Body of pancreas (tissue), 4 donors: Measurements from ENCODE around the gene TLNRD1. TPM values are rescaled to one million over a fixed set of nuclear protein-coding genes. Genes with fewer than 3 reads are reported as not detected.
A peak's percentile ranks its signal among the peaks of the same experiment; 100 is the strongest.

Experiments
- ATAC-seq: fragments of 150-250 bp; one replicate; pipeline ENCODE4 v1.9.1; 2016
- DNase-seq, 4 donors: peaks; one replicate each; pipeline ENCODE4 v3.0.0-alpha.2; 2019
- H3K27ac ChIP-seq, 4 donors: fragments of 200-600 bp; sonication (generic); 1 replicate in 3 of 4; 2 replicates in 1 of 4; pipeline versions ENCODE4 v1.5.1 to v1.6.1; 2016 to 2019; ENCODE audit warnings: mild to moderate bottlenecking in 1 of 4, mixed read lengths in 1 of 4, moderate library complexity in 1 of 4
- H3K27me3 ChIP-seq, 2 donors: fragments of 200-600 bp; sonication (generic); one replicate each; pipeline ENCODE4 v1.6.0; 2016; ENCODE audit warnings: mild to moderate bottlenecking in 1 of 2
- H3K36me3 ChIP-seq, 2 donors: fragments of 200-600 bp; sonication (generic); replicated peaks in 1 of 2; 2 replicates each; pipeline ENCODE4 v1.5.1; 2016; ENCODE audit warnings: low read depth in 2 of 2; ENCODE audit not compliant: insufficient read depth in 1 of 2
- H3K4me1 ChIP-seq: fragments of 200-600 bp; sonication (generic); one replicate; pipeline ENCODE4 v1.6.0; 2016
- H3K4me3 ChIP-seq, 2 donors: fragments of 200-600 bp; sonication (generic); 1 replicate in 1 of 2; 2 replicates in 1 of 2; pipeline ENCODE4 v1.5.1; 2016 to 2019
- H3K9me3 ChIP-seq, 3 donors: fragments of 200-600 bp; sonication (generic); 1 replicate in 2 of 3; 2 replicates in 1 of 3; pipeline ENCODE4 v1.5.1; 2016
- CTCF ChIP-seq, 7 experiments: fragments of 450-650 bp in 4 of 7; fragments of 200-600 bp in 3 of 7; sonication (generic) in 3 of 7; IDR thresholded peaks; one replicate each; pipeline ENCODE4 v1.5.1; 2016 to 2019; ENCODE audit warnings: antibody characterized with exemption in 7 of 7
- POLR2A ChIP-seq, 3 donors: fragments of 450-650 bp; IDR thresholded peaks; one replicate each; pipeline ENCODE4 v1.6.1; 2016; ENCODE audit warnings: antibody characterized with exemption in 3 of 3, mild to moderate bottlenecking in 2 of 3
- WGBS, 2 donors: methylation state at CpG; one replicate each; pipeline ENCODE4 v1.1.5; 2017; 5-methylcytosine and 5-hydroxymethylcytosine counted together
- intact Hi-C: fragments of 100-400 bp; cut with DNase I; formaldehyde crosslinking; loops from one replicate; pipeline ENCODE4 v1.15.1; 2023
- total RNA-seq, 2 donors: library from RNA; depleted of rRNA; stranded (reverse); fragments of >200 nt; gene quantifications; one replicate each; pipeline ENCODE4 v1.1.0, GENCODE V29; 2016

Gene TLNRD1
- total RNA-seq, 2 donors from 2014 or later, result 22.6 to 44.8 TPM

- DNase-seq (no peak), ATAC-seq (no peak)
- Histone ChIP-seq H3K4me3 (no peak overlapping the region), H3K27ac (no peak overlapping the region), H3K4me1 (peaks cover 6% of the 10 kb centered on the region), H3K27me3 (no peaks in the 10 kb centered on the region), H3K36me3 (no peaks in the 10 kb centered on the region), H3K9me3 (no peaks in the 10 kb centered on the region)
- no peak for TF ChIP-seq POLR2A (IDR thresholded peaks at IDR 0.05)
- TF ChIP-seq CTCF (IDR thresholded peaks at IDR 0.05), result no peak
- intact Hi-C loops, result no loop called here
- WGBS, 2 donors, result 87 to 90% methylated on average over 8 of the region's 8 CpGs
Observed at GRCh38 chr15:81024936-81025335, 24.2 kb downstream of the TLNRD1 start.

- H3K27me3 ChIP-seq, result no peaks in the 10 kb centered on the region
- H3K4me1 ChIP-seq, result peaks cover 15% of the 10 kb centered on the region
- intact Hi-C loops, result no loop called here
- no peaks in the 10 kb centered on the region for H3K36me3 ChIP-seq
- H3K4me3 ChIP-seq, result no peak overlapping the region
- 77 to 89% methylated on average over 4 of the region's 4 CpGs for WGBS, 2 donors
- DNase-seq, result no peak
- ATAC-seq, result no peak
- no peaks in the 10 kb centered on the region for H3K9me3 ChIP-seq
- no peak overlapping the region for H3K27ac ChIP-seq
- no peak for TF ChIP-seq CTCF (IDR thresholded peaks at IDR 0.05)
- TF ChIP-seq POLR2A (IDR thresholded peaks at IDR 0.05), result no peak
Observed at GRCh38 chr15:81025721-81026370, 25.1 kb downstream of the TLNRD1 start.

GRCh38 chr15:81026836-81027599, 26.3 kb downstream of the TLNRD1 start:
- peaks cover 27% of the 10 kb centered on the region for H3K4me1 ChIP-seq
- H3K4me3 ChIP-seq, result no peak overlapping the region
- ATAC-seq (no peak), DNase-seq (no peak)
- no peaks in the 10 kb centered on the region for H3K36me3 ChIP-seq
- intact Hi-C loops, result no loop called here
- no peaks in the 10 kb centered on the region for H3K27me3 ChIP-seq
- TF ChIP-seq CTCF (IDR thresholded peaks at IDR 0.05) (no peak), POLR2A (IDR thresholded peaks at IDR 0.05) (no peak)
- no peaks in the 10 kb centered on the region for H3K9me3 ChIP-seq
- no peak overlapping the region for H3K27ac ChIP-seq
- 78 to 90% methylated on average over 2 of the region's 2 CpGs for WGBS, 2 donors

DNA sequence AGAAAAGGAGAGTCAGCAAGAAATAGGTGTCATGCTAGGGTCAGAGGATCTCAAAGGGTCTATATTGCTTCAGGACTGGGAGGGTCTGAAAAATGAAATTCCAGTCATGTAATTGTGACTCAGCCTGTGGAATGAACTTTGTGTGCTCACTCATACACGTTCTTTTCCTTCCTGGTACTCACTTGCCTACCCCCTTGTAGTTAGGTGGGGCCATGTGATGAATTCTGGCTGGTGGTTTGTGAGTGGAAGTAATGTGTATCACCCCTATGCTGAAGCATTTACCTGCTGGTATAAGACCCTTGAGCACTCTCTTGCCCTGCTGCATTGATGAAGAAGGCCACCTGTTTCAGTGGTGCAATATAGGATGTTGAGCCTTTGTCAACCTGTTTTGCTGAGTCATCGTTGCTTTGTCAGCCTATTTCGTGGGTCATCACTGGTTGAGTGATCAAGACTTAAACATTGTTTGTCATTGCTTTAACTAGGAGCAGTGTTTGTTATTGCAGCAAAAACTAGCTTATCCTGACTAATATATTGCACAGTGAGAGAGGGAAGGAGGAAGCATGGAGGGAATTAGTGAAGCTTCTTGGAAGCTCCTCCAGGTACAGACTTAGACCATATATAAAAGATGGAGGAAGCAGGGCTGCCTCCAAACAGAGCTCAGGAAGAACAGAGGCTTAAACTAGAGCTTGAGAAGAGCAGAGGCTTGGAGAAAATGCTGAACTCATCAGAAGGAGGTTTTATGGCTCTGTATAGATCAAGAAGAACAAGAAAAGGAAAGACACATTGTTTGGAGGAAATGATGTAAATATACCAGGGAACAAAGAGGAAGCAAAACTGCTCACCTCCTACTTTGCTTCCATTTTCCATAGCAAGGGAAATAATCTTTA, 28.9 kb downstream of the TLNRD1 start:
- intact Hi-C loops, result no loop called here
- Histone ChIP-seq H3K4me3 (no peak overlapping the region), H3K27ac (peak overlapping the region in 2 of 4 donors; percentile 12 to 49), H3K36me3 (no peaks in the 10 kb centered on the region), H3K27me3 (no peaks in the 10 kb centered on the region), H3K9me3 (no peaks in the 10 kb centered on the region), H3K4me1 (peaks cover 49% of the 10 kb centered on the region)
- DNase-seq (no peak), ATAC-seq (no peak)
- WGBS, 2 donors, result 54 to 70% methylated on average over 3 of the region's 3 CpGs
- TF ChIP-seq CTCF (IDR thresholded peaks at IDR 0.05) (no peak), POLR2A (IDR thresholded peaks at IDR 0.05) (no peak)
